ENCODE data around the gene ITPRID1. TPM values are rescaled to one million over a fixed set of nuclear protein-coding genes. Genes with fewer than 3 reads are reported as not detected.

The ITPRID1 gene
- total and polyA plus RNA-seq, 2 of the 8 experiments (the other 6 are each of a cell fraction or from before 2014, with no cell fraction given): 0.09 to 0.47 TPM

- TF ChIP-seq BRCA1 (IDR thresholded peaks at IDR 0.05; ENCODE audit: low read depth, low read length) (no peak), BACH1 (IDR thresholded peaks at IDR 0.05; ENCODE audit: low read length) (no peak), SRF (IDR thresholded peaks at IDR 0.05; ENCODE audit: low read depth, low read length) (no peak), RFX5 (IDR thresholded peaks at IDR 0.05; ENCODE audit: borderline replicate concordance, low read depth, low read length) (no peak), ATF2 (IDR thresholded peaks at IDR 0.05; ENCODE audit: low read length) (no peak), RXRA (IDR thresholded peaks at IDR 0.05; ENCODE audit: insufficient read depth, low read depth, low read length) (no peak)
These were observed at the start of gene ITPRID1 (continued) for GRCh38 chr7:31513790-31514189.
